Measurements from ENCODE around the gene DHRS11. TPM values are rescaled to one million over a fixed set of nuclear protein-coding genes. Genes with fewer than 3 reads are reported as not detected.

DHRS11 gene
- total RNA-seq, 4 donors from 2014 or later: 5.3 to 7.1 (median 6.0) TPM

- no peak for DNase-seq (ENCODE audit: extremely low spot score)
- no peaks in the 10 kb centered on the region for H3K36me3 ChIP-seq
- 74% methylated on average over 4 of the region's 4 CpGs for WGBS
- no peak overlapping the region for H3K4me3 ChIP-seq
- H3K27me3 ChIP-seq: peaks cover 0 to 79% (median 2%) of the 10 kb centered on the region in 4 donors
- H3K9me3 ChIP-seq: no peaks in the 10 kb centered on the region
- TF ChIP-seq POLR2A (IDR thresholded peaks at IDR 0.05; ENCODE audit: low read depth): no peak
- TF ChIP-seq EP300 (IDR thresholded peaks at IDR 0.05): no peak
- TF ChIP-seq CTCF (IDR thresholded peaks at IDR 0.05): no peak
- TF ChIP-seq POLR2AphosphoS5 (IDR thresholded peaks at IDR 0.05): no peak
- peaks cover 2 to 15% (median 5%) of the 10 kb centered on the region in 4 donors for H3K4me1 ChIP-seq
- no peak overlapping the region for H3K27ac ChIP-seq (replicated peaks in 1 of 4)
- intact Hi-C loops (cut with DNase I): no loop called here
Measured at GRCh38 chr17:36631022-36631421, 39.3 kb downstream of the DHRS11 start.

- TF ChIP-seq POLR2A (IDR thresholded peaks at IDR 0.05; ENCODE audit: low read depth): no peak
- no peak for TF ChIP-seq EP300 (IDR thresholded peaks at IDR 0.05)
- no peak for TF ChIP-seq CTCF (IDR thresholded peaks at IDR 0.05)
- no peak for TF ChIP-seq POLR2AphosphoS5 (IDR thresholded peaks at IDR 0.05)
- Histone ChIP-seq H3K27ac (replicated peaks in 1 of 4) (no peak overlapping the region), H3K36me3 (no peaks in the 10 kb centered on the region), H3K9me3 (no peaks in the 10 kb centered on the region), H3K4me3 (no peak overlapping the region), H3K4me1 (peaks cover 2 to 15% (median 5%) of the 10 kb centered on the region in 4 donors), H3K27me3 (peaks cover 0 to 88% (median 6%) of the 10 kb centered on the region in 4 donors)
- intact Hi-C loops (cut with DNase I): no loop called here
- 41% methylated on average over 18 of the region's 18 CpGs for WGBS
- no peak for DNase-seq (ENCODE audit: extremely low spot score)
Measured at GRCh38 chr17:36632916-36633771, 41.5 kb downstream of the DHRS11 start.

- DNase-seq (ENCODE audit: extremely low spot score): no peak
- H3K4me1 ChIP-seq: peaks cover 12 to 19% (median 17%) of the 10 kb centered on the region in 4 donors
- H3K9me3 ChIP-seq: no peaks in the 10 kb centered on the region
- no peak overlapping the region for H3K27ac ChIP-seq (replicated peaks in 1 of 4)
- no peaks in the 10 kb centered on the region for H3K36me3 ChIP-seq
- no peak overlapping the region for H3K4me3 ChIP-seq
- TF ChIP-seq POLR2A (IDR thresholded peaks at IDR 0.05; ENCODE audit: low read depth) (no peak), CTCF (IDR thresholded peaks at IDR 0.05) (no peak), EP300 (IDR thresholded peaks at IDR 0.05) (no peak), POLR2AphosphoS5 (IDR thresholded peaks at IDR 0.05) (no peak)
- intact Hi-C loops (cut with DNase I): no loop called here
- H3K27me3 ChIP-seq: peaks cover 0 to 100% (median 38%) of the 10 kb centered on the region in 4 donors
- 94% methylated on average over 2 of the region's 2 CpGs for WGBS
Measured at GRCh38 chr17:36640346-36640745, 48.7 kb downstream of the DHRS11 start.

- no peaks in the 10 kb centered on the region for H3K36me3 ChIP-seq
- TF ChIP-seq CTCF (IDR thresholded peaks at IDR 0.05): no peak
- no peak for TF ChIP-seq EP300 (IDR thresholded peaks at IDR 0.05)
- no peak for TF ChIP-seq POLR2A (IDR thresholded peaks at IDR 0.05; ENCODE audit: low read depth)
- TF ChIP-seq POLR2AphosphoS5 (IDR thresholded peaks at IDR 0.05): no peak
- 56% methylated on average over 5 of the region's 10 CpGs for WGBS
- H3K9me3 ChIP-seq: no peaks in the 10 kb centered on the region
- no peak for DNase-seq (ENCODE audit: extremely low spot score)
- no peak overlapping the region for H3K27ac ChIP-seq (replicated peaks in 1 of 4)
- peaks cover 0 to 100% (median 37%) of the 10 kb centered on the region in 4 donors for H3K27me3 ChIP-seq
- H3K4me1 ChIP-seq: peaks cover 12 to 19% (median 17%) of the 10 kb centered on the region in 4 donors
- intact Hi-C loops (cut with DNase I): no loop called here
- H3K4me3 ChIP-seq: no peak overlapping the region
Measured at GRCh38 chr17:36640836-36641235, 49.2 kb downstream of the DHRS11 start.
